Measurements from ENCODE around the gene NELL2. TPM values are rescaled to one million over a fixed set of nuclear protein-coding genes. Genes with fewer than 3 reads are reported as not detected.

Gene NELL2
- total RNA-seq, 2 donors from 2014 or later = 0.63 to 6.0 TPM

- H3K27ac ChIP-seq = no peak overlapping the region
- no peaks in the 10 kb centered on the region for H3K4me1 ChIP-seq (ENCODE audit: control insufficient read depth in 1 of 2, low read depth in 2 of 2)
- DNase-seq (ENCODE audit: low spot score) (no peak), ATAC-seq (ENCODE audit: insufficient number of reproducible peaks, low FRiP score, low read depth) (no peak)
- no peak overlapping the region for H3K4me3 ChIP-seq
- TF ChIP-seq CTCF (IDR thresholded peaks at IDR 0.05) = no peak
- no peaks in the 10 kb centered on the region for H3K36me3 ChIP-seq
- H3K9me3 ChIP-seq = no peaks in the 10 kb centered on the region
- no peaks in the 10 kb centered on the region for H3K27me3 ChIP-seq (replicated peaks; ENCODE audit: insufficient read depth)
Observed at GRCh38 chr12:44889926-44890325, 13.8 kb upstream of the NELL2 start.

GRCh38 chr12:44889162-44889561 lies 13.0 kb upstream of the NELL2 start:
- no peaks in the 10 kb centered on the region for H3K27me3 ChIP-seq (replicated peaks; ENCODE audit: insufficient read depth)
- ATAC-seq (ENCODE audit: insufficient number of reproducible peaks, low FRiP score, low read depth) (no peak), DNase-seq (ENCODE audit: low spot score) (no peak)
- no peak overlapping the region for H3K4me3 ChIP-seq
- no peaks in the 10 kb centered on the region for H3K36me3 ChIP-seq
- H3K27ac ChIP-seq = no peak overlapping the region
- TF ChIP-seq CTCF (IDR thresholded peaks at IDR 0.05) = no peak
- no peaks in the 10 kb centered on the region for H3K9me3 ChIP-seq
- H3K4me1 ChIP-seq (ENCODE audit: control insufficient read depth in 1 of 2, low read depth in 2 of 2) = no peaks in the 10 kb centered on the region

- DNase-seq (ENCODE audit: low spot score) (no peak), ATAC-seq (ENCODE audit: insufficient number of reproducible peaks, low FRiP score, low read depth) (no peak)
- Histone ChIP-seq H3K4me3 (no peak overlapping the region), H3K4me1 (ENCODE audit: control insufficient read depth in 1 of 2, low read depth in 2 of 2) (no peaks in the 10 kb centered on the region), H3K9me3 (peaks cover 3% of the 10 kb centered on the region), H3K27me3 (replicated peaks; ENCODE audit: insufficient read depth) (no peaks in the 10 kb centered on the region), H3K27ac (no peak overlapping the region), H3K36me3 (no peaks in the 10 kb centered on the region)
- TF ChIP-seq CTCF (IDR thresholded peaks at IDR 0.05) = no peak
Observed at GRCh38 chr12:44885902-44886301, 9.8 kb upstream of the NELL2 start.

GRCh38 chr12:44881197-44881596 lies 5.1 kb upstream of the NELL2 start:
- H3K27ac ChIP-seq = no peak overlapping the region
- no peaks in the 10 kb centered on the region for H3K27me3 ChIP-seq (replicated peaks; ENCODE audit: insufficient read depth)
- H3K36me3 ChIP-seq = no peaks in the 10 kb centered on the region
- H3K9me3 ChIP-seq = peaks cover 6% of the 10 kb centered on the region
- DNase-seq (ENCODE audit: low spot score) = no peak
- no peak for ATAC-seq (ENCODE audit: insufficient number of reproducible peaks, low FRiP score, low read depth)
- TF ChIP-seq CTCF (IDR thresholded peaks at IDR 0.05) = no peak
- H3K4me1 ChIP-seq (ENCODE audit: control insufficient read depth in 1 of 2, low read depth in 2 of 2) = peaks cover 7 to 8% of the 10 kb centered on the region in 2 donors
- H3K4me3 ChIP-seq = no peak overlapping the region

- Histone ChIP-seq H3K4me1 (ENCODE audit: control insufficient read depth in 1 of 2, low read depth in 2 of 2) (peaks cover 13 to 19% of the 10 kb centered on the region in 2 donors), H3K27me3 (replicated peaks; ENCODE audit: insufficient read depth) (no peaks in the 10 kb centered on the region), H3K36me3 (no peaks in the 10 kb centered on the region), H3K27ac (no peak overlapping the region), H3K4me3 (peak overlapping the region; percentile 78), H3K9me3 (peaks cover 6% of the 10 kb centered on the region)
- no peak for DNase-seq (ENCODE audit: low spot score)
- no peak for ATAC-seq (ENCODE audit: insufficient number of reproducible peaks, low FRiP score, low read depth)
- TF ChIP-seq CTCF (IDR thresholded peaks at IDR 0.05) = no peak
Observed at GRCh38 chr12:44876544-44877410, 662 bp upstream of the NELL2 start.
